HG03025 (cell line): ENCODE results near the gene OXSR1.
"Not testable (repeated sequence)": the region's sequence is repeated elsewhere in the genome, so short reads cannot be mapped to it uniquely, and the experiment has no call there.

Source experiments
- ATAC-seq: cut with Tn5 transposase; IDR thresholded peaks from one replicate; pipeline ENCODE4 v1.9.1; 2021; ENCODE audit warnings: mild to moderate bottlenecking, moderate library complexity; ENCODE audit not compliant: unreplicated experiment, low FRiP score

OXSR1 gene

DNA sequence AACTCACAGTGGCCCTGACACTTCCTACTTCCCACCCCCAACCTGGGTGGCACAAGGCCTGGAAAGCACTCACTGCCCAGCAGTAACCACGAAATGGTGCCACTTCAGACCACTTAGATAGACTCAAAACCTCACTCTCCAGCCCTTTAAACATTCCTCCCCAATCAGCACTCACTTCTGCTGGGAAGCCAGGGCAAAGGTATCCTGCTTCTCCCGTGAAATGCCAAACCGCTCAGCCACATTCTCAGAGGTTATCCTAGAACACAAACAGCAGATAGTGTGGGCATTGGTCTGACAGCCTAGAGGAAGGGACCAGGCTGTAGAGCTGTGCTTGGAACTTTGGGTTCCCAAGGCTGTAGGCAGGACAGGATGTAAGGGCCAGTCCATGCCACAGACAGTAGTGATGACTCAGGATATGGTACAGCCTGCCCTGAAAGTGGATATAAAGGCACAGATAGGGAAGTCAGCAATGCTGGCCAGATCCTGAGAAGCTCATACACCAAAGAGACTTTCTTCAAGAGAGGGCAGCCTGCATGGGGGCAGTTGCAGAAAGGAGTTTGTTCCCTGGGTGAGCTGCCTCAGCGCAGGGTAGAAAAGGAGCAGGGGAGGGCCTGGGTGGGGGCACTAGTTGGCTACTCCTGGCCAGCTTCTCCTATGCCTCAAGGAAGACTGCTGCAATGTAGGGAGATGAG, 37.6 kb upstream of the OXSR1 start:
- ATAC-seq: no peak

DNA sequence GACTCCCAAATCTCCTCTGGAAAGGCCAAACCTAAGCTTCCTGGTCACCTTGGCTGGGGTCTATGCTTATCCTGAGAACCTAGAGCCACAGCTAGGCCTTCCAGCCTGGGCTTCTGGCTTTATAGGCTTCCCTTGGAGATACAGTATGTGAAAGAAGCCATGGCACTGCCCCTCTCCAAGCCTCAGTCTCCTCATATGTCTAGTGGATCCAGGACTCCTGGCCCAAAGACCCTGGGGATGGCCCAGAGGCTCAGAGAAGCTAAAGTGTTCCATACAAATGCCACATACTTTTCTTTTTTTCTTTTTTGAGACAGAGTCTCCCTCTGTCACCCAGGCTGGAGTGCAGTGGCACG, 37.1 kb upstream of the OXSR1 start:
- no peak for ATAC-seq

DNA sequence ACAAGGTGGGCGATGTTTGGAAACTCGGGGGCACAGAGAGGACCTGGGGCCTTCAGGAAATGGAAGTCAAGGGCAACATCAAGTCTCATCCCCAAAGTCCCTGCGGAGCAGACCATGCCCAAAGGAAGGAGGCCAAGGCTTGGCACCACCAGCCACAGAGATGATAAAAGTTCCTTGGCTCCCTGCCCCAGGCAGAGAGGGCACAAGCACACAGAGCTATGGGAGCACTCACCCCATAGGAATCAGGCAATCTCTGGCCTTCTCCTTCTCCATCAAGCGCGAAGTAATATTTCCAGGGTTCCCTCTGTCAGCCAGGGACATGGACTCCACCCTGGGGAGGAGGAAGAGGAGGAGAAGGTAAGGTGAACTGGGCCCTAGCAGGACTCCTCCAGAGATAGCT, 36.3 kb upstream of the OXSR1 start:
- no peak for ATAC-seq

DNA sequence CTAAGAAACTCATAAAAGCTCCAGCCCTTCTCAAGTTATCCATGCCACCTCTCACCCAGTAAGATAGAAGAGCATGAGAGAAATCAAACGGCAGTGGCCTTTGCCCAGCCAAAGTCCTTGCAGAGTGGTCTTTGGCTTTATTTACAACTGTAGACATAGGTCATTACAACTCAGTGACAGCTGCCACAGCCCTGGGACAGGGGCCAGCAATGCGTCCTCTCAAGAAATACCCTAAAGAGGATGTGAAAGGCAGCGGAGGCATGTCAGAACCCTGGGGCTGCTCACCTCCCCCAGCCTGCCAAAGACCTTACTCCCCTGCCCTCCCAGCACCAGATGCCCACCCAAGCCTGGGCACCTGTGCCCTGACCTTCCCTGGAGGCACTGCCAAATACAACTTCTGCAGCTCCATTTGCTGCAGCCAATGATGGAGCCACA, 34.7 kb upstream of the OXSR1 start:
- no peak for ATAC-seq

DNA sequence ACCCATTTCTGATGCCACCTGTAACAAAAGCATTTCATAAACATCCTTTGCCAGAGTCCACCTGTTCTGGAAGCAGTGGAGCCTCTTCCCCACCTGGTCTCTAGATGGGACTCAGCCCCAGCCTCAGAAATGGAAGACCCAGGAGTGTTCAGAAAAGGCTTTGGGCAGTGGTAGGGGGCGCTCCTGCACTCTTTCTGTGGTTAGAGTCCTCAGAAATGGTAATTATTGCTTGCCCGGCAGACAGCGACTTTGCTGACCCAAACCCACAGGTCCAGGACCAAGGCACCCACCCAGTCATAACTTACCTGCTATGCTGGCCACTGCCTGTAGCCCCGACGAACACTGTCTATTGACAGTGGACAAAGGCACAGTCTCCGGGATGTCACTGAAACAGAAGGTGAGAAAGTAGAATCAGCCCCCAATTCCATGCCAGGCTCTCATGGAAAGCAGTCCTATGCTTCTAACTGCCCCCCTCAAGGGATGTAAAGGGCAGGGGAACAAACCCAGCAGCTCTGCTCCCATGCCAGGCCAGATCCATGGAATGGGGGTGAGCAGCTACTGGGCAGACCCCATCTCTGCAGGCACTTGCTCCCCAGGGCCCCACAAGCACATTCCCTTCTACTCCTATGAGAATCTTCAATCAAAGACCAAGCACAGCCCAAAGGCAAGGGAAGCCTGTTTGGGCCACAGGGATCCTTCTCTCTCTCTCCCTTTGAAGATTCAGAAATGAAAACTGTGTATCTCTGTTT, 33.5 kb upstream of the OXSR1 start:
- ATAC-seq: no peak

DNA sequence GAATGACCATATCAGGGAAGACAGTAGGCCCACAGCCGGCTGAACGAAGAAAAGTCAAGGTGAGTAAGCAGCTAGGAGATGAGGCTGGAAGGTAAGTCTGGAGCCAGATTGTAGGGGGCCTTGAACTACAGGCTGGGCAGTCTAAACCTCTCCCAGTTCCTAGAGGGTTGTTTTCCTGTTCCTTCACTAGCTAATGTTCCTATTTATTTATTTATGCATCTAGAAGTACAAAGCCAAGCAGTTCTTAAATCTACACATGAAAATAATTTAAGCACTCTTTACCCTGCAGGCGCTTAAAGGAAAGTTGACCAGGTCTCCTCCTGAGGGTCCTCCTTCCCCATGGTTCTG, 32.2 kb upstream of the OXSR1 start:
- ATAC-seq: no peak

DNA sequence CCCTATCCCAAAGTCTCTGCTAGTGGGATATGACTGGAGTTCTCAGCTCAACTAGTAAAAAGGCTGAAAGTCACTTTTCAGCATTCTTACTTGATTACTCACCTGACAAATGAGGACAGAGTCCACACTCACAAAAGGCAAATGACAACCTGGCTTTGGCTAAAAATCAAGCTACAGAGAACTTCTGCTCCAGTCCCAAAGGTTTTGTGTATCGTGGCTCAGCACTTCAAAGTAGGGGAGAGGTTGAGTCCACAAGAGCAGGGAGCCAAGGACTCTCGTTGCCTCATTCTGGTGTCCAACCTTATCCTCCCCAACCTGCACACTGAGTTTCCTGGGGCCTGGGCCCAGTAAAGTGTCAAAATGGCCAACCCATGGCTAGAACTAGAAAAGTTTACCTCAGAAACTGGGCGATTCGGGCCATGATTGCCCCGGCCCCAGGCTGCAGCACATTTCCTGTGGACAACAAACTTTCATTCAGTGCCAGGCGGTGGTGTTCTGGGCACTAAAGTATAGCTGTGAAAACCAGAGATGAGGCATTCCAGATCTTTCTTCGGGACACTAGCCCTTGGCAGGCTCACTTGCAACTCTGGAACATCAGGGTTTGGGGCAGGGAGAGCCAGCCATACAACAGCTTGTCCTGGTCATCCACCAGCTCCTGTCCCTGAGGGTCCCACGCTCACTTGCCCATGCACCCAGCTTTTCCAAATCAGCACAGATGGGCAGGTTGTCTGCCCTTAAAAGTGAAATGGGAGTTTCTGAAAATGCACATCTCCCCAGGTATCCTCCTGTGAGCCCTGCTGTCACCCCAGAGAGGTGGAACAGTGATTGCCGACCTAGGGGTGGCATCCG, 31.6 kb upstream of the OXSR1 start:
- no peak for ATAC-seq

DNA sequence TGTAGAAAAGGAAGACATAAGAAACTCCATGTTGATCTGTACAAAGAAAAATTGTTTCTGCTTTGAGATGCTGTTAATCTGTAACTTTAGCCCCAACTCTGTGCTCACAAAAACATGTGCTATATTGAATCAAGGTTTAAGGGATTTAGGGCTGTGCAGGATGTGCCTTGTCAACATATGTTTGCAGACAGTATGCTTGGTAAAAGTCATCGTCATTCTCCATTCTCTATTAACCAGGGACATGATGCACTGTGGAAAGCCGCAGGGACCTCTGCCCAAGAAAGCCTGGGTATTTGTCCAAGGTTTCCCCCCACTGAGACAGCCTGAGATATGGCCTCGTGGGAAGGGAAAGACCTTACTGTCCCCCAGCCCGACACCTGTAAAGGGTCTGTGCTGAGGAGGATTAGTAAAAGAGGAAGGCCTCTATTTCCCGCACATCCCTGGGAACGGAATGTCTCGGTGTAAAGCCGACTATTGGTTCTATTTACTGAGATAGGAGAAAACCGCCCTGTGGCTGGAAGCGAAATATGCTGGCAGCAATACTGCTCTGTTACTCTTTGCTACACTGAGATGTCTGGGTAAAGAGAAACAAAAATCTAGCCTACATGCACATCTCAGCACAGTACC, 30.7 kb upstream of the OXSR1 start:
- ATAC-seq: not testable (repeated sequence)

DNA sequence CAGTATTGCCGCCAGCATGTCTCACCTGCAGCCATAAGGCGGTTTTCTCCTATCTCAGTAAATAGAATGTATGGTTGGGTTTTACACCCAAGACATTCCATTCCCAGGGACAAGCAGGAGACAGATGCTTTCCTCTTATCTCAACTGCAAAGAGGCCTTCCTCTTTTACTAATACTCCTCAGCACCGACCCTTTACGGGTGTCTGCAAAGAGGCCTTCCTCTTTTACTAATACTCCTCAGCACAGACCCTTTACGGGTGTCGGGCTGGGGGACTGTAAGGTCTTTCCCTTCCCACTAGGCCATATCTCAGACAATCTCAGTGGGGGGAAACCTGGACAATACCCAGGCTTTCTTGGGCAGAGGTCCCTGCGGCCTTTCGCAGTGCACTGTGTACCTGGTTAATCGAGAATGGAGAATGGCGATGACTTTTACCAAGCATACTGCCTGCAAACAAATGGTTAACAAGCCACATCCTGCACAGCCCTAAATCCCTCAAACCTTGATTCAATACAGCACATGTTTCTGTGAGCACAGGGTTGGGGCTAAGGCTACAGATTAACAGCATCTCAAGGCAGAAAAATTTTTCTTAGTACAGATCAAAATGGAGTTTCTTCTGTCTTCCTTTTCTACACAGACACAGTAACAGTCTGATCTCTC, 29.6 kb upstream of the OXSR1 start:
- not testable (repeated sequence) for ATAC-seq

DNA sequence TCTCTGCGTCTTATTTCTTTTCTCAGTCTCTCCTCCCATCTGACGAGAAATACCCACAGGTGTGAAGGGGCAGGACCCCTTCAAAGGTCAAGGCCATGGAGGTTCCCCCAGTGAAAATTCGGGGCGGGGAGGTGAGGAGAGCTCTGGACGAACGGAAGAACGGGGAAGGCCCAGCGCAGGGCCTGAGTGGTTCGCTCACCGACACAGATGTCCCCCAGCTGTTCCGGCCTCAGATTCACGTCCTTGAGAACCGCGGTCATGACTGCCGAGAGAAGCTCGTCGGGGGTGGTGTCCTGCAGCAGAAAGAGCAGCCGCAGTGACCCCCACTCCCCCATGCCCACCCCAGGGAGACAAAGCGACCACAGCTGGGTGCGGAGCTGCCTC, 29.0 kb upstream of the OXSR1 start:
- no peak for ATAC-seq

DNA sequence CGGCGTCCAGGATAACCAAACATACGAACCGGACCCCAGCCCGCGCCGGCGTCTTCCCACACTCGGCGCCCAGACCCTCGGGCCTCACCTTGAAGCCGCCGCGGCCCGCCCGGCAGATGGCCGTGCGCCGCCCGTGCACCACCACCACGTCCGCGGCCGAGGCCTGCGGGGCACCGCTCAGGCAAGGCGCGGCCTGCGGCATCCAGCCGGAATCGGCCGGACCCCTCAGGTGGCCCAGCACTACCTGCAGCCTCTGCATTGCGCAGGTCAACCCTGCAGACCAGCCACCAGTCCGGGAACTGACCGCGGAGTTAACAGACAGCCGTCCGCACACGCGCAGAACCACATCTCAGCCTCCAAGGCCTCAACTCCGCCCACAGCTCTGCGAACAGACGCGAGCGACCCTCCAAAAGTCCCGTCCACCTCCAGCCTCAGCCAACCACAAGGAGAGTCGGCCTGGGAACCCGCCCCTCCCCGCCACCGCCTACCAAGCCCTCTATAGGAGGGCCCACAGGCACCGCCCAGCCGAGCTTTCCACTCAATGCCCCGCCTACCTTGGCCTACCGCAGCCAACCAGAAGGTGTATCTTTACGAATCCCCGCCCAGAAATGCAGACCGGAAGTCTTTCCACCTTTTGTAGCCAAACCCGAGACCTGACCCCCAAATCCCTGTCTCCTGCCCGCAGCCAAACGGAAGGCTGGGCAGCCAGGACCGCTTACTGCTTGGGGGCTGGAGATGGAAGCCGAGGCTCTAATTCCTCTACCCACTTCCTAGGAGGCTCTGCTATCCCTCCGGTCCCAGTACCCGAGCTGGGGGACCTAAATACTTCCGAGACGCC, 28.3 kb upstream of the OXSR1 start, which contains the start of gene ACAA1:
Gene ACAA1, minus strand, starts transcription at position 351 of the 838 bp plus-strand sequence. Its CDS starts 92 bp downstream, at position 259.
- ATAC-seq: peak; percentile 84

DNA sequence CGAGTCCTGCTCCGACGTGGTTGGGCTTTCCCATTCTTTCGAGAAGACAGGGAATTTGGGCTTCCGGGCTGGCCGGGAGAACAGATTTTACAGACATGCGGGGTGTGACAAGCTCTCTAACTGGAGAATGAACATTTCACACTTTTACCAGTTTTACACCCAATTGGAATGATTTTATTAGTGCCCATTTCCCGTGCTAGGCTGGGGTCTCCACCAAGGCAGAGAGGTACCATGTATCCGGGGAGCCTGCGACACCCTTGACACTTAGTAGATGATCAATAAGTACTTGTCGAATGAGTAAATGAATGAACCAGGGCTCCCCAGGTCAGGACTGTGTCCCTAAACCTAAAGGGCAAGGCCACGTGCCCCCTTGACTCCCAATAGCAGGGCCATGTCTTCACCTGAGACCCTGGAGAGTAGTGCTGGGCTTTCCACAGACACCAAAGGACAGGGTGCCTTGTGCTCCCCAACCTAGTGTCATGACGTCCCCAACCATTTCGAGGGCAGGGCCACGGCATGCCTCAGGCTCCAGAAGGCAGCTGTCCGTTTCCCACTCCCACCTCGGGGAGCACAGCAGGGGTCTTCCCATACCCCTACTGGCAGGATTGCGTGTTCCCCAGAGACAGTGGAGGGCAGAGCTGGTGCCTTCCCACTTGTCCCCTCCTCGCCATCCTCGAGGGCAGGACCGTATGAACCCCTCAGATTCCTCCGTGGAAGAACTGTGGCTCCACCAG, 27.6 kb upstream of the OXSR1 start:
- ATAC-seq: no peak

DNA sequence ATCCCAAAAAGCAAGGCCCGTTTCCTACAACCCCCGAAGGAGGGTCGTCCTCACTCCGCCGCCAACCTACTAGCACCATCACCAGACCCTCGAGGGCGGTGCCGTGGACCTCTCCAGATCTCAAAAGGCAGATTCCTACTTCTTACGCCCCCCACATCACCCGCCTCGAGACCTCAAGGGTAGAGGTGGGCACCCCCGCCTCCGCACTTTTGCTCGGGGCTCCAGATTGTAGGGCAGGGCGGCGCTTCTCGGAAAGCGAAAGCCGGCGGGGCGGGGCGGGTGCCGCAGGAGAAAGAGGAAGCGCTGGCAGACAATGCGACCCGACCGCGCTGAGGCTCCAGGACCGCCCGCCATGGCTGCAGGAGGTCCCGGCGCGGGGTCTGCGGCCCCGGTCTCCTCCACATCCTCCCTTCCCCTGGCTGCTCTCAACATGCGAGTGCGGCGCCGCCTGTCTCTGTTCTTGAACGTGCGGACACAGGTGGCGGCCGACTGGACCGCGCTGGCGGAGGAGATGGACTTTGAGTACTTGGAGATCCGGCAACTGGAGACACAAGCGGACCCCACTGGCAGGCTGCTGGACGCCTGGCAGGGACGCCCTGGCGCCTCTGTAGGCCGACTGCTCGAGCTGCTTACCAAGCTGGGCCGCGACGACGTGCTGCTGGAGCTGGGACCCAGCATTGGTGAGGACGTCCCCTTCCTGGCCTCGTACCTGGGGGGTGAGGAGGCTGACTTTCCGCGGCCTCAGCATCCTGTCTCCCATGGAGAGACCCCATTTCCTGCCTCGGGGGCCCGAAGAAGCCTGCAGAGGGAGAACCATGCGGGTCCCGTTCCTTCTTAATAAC, 26.8 kb upstream of the OXSR1 start, which contains the start of gene MYD88:
Gene MYD88, plus strand, starts transcription at position 313 of the 842 bp plus-strand sequence. Its CDS starts 40 bp downstream, at position 353.
- peak; percentile 47 for ATAC-seq

DNA sequence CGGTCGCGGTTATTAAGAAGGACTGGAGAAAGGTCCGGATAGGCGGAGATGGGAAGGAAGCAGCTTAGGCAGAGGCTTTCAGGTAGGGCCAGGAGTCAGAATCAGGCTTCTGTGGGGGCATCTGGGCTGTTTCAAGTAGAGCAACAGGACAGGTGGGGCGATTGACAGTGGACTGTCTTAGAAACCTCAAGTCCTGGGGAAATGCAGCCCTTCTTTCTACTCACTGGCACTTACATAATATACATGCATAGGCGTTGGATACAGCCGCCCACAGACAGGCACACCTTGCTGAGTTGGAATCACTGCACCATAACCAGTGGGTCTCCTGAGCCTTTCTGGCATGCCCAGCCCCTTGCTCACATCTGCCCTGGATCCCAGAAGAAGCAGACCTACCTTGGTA, 26.1 kb upstream of the OXSR1 start:
- no peak for ATAC-seq

DNA sequence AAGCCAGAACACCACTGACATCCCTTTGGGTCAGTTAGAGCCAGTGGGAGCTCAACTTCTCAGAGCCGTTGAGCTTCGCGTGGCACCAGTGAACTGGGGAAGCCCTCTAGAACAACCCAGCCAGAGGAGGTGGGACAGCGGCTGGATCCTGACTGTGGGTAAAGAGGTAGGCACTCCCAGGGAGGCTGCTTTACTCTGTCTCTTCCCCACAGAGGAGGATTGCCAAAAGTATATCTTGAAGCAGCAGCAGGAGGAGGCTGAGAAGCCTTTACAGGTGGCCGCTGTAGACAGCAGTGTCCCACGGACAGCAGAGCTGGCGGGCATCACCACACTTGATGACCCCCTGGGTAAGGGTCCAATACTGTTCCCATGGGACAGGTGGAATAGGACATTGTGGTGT, 25.7 kb upstream of the OXSR1 start:
- ATAC-seq: no peak

DNA sequence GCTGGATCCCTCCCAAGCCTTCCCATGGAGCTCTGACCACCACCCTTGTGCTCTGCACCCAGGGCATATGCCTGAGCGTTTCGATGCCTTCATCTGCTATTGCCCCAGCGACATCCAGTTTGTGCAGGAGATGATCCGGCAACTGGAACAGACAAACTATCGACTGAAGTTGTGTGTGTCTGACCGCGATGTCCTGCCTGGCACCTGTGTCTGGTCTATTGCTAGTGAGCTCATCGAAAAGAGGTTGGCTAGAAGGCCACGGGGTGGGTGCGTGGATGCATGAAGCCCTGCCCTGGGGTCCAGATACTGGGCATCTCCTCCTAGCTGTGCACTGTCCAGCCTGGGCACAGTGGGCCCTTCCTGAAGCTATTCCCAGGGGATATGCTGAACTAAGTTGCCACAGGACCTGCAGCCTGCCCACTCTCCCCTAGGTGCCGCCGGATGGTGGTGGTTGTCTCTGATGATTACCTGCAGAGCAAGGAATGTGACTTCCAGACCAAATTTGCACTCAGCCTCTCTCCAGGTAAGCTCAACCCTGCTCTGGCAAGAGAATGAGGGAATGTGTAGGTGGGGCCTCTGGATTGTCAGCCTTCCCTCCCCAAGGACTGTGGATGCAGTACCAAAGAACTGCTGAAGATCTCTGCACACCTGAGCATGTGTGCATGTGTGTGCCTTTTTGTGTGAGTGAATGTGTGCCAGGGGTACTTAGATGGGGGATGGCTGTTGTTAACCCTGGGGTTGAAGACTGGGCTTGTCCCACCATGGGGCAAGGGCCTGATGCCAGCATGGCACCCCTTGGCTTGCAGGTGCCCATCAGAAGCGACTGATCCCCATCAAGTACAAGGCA, 24.8 kb upstream of the OXSR1 start:
- no peak for ATAC-seq
